ENCODE results near the gene RNU1-4.
"Not testable (repeated sequence)": the region's sequence is repeated elsewhere in the genome, so short reads cannot be mapped to it uniquely, and the experiment has no call there.

RNU1-4 gene

DNA sequence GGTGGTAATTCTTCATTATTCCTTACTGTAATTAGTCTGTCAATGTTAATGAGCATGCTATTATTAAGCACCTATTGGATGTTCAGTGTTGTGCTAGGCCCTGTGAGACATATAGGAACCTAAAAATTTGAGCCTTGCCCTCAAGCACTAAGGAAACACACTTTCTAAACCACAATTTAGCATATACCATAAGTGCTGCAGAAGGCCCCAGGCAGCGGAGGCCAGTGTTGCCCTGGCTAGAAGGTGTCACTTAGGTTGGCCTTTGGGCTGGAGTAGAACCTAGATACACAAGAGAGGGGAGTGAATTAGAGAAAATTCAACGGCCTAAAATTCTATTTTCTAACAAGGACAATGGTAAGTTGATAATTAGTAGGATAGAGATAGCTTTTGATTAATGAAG lies 44.6 kb downstream of the RNU1-4 start:
- H3K9me3 ChIP-seq (ENCODE audit: control insufficient read depth, low read length); H3K27ac ChIP-seq (ENCODE audit: insufficient read depth, low read depth, low read length, poor library complexity, severe bottlenecking); H3K36me3 ChIP-seq (ENCODE audit: control insufficient read depth, insufficient read depth, low read length); H3K4me3 ChIP-seq (ENCODE audit: insufficient read depth, low read depth, low read length); H3K27me3 ChIP-seq (ENCODE audit: control insufficient read depth, insufficient read depth, low read length, poor library complexity, severe bottlenecking); H3K4me1 ChIP-seq (ENCODE audit: control insufficient read depth, insufficient read depth, low read length): not testable (repeated sequence)
- no CpG with 5 or more reads among the region's 2 CpGs for WGBS, 2 experiments

DNA sequence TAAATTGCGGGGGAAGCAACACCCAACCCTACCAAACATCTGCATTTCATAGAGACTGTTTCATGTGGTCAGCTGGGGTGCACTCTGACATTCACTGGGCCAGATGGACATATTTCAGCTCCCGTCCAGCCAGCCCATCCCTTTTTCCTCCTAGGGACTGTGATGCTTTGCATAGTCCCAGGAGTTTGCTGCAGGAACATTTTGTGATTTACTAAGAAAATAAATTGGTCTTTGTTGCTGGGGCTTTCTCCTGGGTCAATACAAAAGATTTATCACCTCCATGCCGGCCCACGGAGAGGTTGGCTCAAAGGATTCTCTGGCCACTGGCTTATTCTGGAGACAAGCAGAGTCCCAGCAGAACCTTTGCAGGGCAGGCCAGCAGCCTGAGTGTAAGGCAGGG lies 46.0 kb downstream of the RNU1-4 start:
- H3K4me3 ChIP-seq (ENCODE audit: insufficient read depth, low read depth, low read length); H3K27me3 ChIP-seq (ENCODE audit: control insufficient read depth, insufficient read depth, low read length, poor library complexity, severe bottlenecking); H3K27ac ChIP-seq (ENCODE audit: insufficient read depth, low read depth, low read length, poor library complexity, severe bottlenecking); H3K9me3 ChIP-seq (ENCODE audit: control insufficient read depth, low read length); H3K36me3 ChIP-seq (ENCODE audit: control insufficient read depth, insufficient read depth, low read length); H3K4me1 ChIP-seq (ENCODE audit: control insufficient read depth, insufficient read depth, low read length): not testable (repeated sequence)
- 86 to 95% methylated on average over 4 of the region's 4 CpGs for WGBS, 2 experiments

- H3K27me3 ChIP-seq (ENCODE audit: control insufficient read depth, insufficient read depth, low read length, poor library complexity, severe bottlenecking); H3K27ac ChIP-seq (ENCODE audit: insufficient read depth, low read depth, low read length, poor library complexity, severe bottlenecking); H3K4me1 ChIP-seq (ENCODE audit: control insufficient read depth, insufficient read depth, low read length); H3K9me3 ChIP-seq (ENCODE audit: control insufficient read depth, low read length); H3K36me3 ChIP-seq (ENCODE audit: control insufficient read depth, insufficient read depth, low read length); H3K4me3 ChIP-seq (ENCODE audit: insufficient read depth, low read depth, low read length): not testable (repeated sequence)
- 94% methylated on average over 1 of the region's 3 CpGs for WGBS, 2 experiments
Observed at GRCh38 chr1:16787175-16787574, 46.9 kb downstream of the RNU1-4 start.

DNA sequence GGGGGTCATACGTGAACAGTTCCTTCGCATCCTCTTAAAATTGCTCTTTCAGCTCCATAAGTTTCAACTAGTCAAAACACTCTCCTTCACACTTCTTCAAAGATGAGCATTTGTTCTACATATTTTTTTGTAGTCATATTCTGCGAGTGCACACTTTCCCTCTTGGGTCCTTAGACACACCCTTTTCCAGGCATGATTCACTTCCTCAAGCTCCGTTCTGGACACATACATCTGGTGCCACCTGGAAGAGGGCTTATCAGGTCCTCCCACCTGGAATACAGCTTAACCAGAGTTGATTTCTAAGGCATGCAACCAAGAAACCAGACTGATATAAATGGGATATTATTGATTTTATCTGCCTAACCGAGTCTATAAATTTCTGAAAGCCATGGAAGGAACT lies 47.4 kb downstream of the RNU1-4 start:
- H3K4me3 ChIP-seq (ENCODE audit: insufficient read depth, low read depth, low read length); H3K27me3 ChIP-seq (ENCODE audit: control insufficient read depth, insufficient read depth, low read length, poor library complexity, severe bottlenecking); H3K36me3 ChIP-seq (ENCODE audit: control insufficient read depth, insufficient read depth, low read length); H3K9me3 ChIP-seq (ENCODE audit: control insufficient read depth, low read length); H3K27ac ChIP-seq (ENCODE audit: insufficient read depth, low read depth, low read length, poor library complexity, severe bottlenecking); H3K4me1 ChIP-seq (ENCODE audit: control insufficient read depth, insufficient read depth, low read length): not testable (repeated sequence)
- 67 to 75% methylated on average over 3 of the region's 5 CpGs for WGBS, 2 experiments

Measured in ectodermal cell (in vitro differentiated cells).